NCI-H2107 (cell line): ENCODE measurements around the gene COMMD7.
"Not testable (repeated sequence)": the region's sequence is repeated elsewhere in the genome, so short reads cannot be mapped to it uniquely, and the experiment has no call there.

Experiments
- DNase-seq: peaks from one replicate; lab custom pipeline; 2025; lab: John Stamatoyannopoulos, UW

Gene COMMD7

DNA sequence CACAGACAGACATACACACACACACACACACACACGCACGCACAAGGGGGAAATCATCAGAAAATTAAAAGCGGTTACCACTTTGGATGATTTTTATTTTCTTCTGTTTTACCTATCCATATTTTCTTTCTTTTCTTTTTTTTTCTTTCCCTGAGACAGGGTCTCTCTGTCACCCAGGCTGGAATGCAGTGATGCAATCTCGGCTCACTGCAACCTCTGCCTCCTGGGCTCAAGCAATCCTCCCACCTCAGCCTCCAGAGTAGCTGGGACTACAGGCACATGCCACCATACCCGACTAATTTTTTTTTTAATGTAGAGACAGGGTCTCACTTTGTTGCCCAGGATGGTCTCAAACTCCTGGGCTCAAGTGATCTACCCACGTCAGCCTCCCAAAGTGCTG lies 14.8 kb downstream of the COMMD7 start:
- DNase-seq: not testable (repeated sequence)

DNA sequence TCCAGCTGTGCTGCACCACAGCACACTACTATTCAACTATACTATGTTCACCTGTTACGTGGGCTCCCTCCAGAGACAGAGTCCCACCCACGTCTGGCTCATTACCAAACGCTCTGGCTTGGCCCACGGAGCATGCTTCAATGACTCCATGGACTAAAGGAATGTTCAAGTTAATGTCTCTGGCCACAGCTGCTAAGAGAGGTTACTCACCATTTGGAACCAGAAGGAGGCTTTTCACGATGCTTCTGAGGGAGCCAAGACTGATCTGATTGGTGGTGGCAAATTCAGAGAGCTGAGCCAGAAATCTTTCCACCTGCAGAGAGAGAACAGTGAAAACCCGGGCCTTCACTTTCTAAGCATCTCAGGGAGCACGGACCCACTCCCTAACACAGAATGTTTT lies 15.6 kb downstream of the COMMD7 start:
- DNase-seq: no peak

DNA sequence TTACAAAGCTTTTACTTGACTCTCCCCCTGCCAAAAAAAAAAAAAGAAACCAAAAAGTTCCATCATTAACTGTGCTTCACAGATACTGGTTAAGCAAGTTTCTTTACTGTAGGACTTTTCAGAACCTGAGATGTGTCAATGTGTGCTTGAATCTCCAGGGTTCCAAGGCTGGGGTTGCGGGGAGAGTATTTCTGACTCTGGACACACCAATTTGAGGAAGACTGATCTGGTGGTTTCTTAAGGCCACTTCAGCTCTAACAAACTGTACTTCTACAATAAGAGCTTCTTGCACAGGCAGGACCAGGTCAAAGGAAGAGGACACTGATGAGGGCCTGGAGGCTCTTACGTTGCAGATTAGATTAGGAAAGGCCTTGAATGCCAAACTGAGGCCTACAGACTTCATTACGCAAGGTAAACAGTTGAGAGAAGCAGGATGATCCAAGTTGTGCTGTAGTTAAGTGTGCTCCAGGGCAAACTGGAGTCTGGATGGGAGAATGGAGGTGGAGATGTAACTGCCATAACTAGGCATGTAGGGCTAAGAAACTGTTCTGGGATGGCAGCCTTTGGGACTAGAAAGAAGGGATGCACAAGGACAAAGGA lies 24.4 kb downstream of the COMMD7 start:
- DNase-seq: no peak

DNA sequence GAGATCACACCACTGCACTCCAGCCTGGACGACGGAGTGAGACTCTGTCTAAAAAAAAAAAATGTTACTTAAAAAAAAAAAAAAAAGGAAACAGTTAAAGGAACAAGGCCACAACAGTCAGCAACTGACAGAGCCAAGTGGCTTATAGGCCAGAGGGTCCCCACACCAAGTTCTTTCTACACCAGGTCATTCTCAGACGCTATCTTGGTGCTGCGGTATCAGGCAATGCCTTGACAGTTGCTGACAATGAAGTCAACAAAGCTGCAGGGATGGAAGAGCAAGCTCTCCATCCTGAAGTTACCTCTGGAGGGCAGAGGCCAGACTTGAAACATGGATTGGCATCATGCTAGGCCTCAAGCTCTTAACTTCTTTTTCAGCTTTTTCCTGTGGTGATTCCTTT lies 31.9 kb downstream of the COMMD7 start:
- DNase-seq: no peak

DNA sequence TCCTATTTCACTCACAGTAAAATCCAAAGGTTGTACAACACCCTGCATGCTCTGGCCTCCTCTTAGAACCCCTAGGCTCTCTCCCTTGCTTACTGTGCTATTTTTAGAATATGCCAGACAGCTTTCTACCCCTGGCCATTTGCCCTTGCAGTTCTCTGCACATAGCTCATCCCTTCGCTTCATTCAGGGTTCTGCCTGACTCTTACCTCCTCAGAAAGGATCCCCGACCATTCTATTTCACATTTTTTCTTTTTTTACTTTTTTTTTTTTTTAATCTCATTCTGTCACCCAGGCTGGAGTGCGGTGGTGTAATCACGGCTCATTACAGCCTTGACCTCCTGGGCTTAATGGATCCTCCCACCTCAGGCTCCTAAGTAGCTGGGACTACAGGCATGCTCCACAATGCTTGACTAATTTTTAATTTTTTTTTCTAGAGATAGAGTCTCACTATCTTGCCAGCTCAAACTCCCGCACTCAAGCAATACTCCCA lies 33.6 kb downstream of the COMMD7 start:
- DNase-seq: no peak

DNA sequence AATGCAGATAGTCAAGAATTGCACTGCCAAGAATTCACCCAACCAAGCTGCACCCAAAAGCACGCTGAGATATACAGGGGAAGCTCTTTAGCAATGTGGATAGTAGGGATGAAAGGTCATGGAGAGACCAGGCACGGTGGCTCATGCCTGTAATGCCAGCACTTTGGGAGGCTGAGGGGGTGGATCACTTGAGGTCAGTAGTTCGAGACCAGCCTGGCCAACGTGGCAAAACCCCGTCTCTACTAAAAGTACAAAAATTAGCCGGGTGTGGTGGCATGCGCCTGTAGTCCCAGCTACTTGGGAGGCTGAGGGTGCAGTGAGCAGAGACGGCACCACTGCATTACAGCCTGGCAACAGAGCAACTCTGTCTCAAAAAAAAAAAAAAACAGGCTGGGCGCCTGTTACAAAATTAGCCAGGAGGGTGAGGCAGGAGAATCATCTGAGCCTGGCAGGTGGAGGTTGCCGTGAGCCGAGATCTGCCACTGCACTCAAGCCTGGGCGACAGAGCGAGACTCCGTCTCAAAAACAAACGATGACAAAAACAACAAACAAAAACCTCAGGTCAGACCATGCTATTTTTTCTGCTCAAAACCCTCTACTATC lies 34.1 kb downstream of the COMMD7 start:
- DNase-seq: not testable (repeated sequence)

DNA sequence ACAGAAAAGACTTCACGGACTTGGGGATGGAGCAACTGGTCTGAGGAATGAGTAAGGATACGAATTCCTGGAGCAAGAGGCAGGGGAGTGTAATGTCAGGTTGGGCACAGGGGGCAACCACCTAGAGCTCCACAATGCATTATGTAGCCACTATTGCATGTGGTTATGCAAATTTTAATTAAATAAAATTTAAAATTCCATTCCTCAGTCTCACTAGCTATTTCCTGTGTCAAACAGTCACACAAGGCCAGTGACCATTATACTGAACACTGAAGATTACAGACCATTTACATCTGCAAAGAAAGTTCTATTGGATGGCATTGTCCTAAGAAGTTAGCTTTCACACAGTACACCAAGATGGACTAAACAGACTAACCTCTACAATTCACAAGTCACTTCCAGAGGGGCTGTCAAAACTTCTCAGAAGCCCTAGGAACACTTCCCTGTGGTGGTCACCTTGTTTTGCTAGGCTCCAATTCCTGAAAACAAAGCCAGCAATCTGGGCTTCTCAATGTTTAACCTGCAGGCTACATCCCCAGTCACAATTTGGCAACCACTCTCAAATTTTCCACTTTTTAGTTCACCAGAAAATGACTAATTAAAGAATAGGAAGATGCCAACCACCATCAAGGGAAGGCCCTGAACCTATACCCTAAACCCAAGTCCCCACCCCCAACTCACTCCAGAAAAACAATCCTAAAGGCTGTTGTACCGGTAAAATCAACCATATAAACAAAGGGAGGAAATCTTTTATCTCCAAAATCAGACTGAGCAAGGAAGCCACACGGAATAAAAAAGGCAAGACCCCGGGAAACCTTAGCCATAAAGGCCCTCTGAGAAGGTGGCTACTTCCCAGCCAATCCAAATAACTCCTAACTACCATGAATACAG lies 35.3 kb downstream of the COMMD7 start:
- DNase-seq: no peak

DNA sequence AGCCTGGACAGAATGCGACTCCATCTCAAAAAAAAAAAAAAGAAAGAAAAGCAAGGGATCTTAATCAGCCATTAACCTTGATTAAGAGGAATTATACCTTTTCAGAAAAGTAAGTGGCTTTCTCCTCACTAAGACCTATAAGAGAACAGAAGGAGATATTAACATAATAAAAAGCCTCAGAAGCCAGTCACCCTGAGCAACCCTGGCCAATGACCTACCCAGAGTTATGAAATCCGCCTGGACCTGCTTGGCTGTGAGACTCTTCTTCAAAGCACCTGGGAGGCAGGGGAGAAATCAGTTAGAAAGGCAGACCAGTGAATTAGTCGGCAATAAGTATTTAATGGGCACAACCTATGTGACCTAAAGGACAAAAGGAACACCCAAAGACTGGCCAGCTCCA lies 36.8 kb downstream of the COMMD7 start:
- no peak for DNase-seq

DNA sequence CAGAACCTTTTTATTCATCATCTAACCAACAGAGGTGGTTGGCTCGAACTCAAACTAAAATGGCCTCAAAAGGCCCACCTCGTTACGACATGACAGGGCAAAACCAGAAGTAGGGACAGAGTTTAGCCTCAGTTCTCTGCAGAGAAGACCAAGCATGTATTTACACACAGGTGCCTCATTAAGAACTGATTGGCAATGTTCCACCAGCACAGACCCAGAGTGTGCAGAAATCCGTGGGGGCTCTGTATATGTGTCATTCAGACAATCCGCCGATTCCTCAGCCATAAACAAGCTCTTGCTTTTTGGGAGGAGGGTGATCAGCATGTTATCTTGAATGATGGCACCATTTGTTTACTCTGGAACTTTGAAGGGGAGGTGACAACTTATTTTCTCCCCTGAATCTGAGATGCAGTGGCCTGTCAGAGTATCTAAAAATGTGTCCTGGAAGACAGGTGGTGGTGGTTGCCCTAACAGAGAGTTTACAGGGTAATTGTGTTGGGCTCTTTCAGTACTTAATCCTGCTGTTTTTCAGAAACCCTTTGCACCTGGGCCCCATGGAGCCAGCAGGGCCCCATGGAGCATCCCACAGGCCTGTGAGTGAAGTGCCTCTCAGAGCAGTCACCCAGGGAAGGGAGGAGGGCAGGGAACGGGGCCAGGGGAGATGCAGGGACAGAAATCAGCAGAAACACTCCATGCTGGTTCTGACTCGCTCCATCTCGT lies 40.4 kb downstream of the COMMD7 start:
- DNase-seq: no peak

DNA sequence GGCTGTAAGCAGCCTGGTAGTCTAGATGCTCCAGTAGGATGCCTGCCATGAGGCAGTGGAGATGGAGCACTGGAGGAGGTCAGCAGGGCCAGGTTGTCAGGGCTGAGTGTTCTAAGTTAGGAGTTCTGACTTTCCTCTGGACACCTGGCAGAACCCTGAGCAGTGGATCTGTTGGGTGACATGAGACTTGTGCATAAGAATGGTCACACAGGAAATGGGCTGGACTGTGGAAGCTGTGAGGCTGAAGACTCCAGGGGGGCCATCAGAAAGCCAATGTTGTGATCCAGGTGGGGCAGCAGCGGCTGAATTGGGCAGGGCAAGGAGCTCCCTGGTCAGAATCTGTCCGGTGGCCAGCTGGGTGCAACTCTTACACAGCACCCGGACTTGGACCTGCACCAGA lies 45.7 kb downstream of the COMMD7 start:
- DNase-seq: no peak

DNA sequence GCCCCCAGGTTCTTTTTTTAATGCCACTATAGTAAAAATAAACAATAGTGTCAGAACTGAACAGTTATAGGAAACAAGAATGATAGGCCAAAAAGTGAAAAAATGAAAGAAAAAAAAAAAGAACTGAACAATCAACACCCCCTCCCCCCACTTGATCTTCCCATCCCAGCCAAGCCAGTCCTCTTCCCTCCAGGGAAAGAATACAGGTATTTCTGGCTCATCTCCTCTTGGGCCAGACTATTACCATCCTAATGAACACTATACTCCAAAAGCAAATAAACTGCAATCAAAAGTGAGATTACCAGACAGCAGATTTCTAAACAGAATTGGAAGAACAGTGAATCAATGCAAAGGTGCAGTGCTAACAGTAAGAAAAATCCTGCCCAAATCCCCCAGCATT lies 48.2 kb downstream of the COMMD7 start:
- no peak for DNase-seq

DNA sequence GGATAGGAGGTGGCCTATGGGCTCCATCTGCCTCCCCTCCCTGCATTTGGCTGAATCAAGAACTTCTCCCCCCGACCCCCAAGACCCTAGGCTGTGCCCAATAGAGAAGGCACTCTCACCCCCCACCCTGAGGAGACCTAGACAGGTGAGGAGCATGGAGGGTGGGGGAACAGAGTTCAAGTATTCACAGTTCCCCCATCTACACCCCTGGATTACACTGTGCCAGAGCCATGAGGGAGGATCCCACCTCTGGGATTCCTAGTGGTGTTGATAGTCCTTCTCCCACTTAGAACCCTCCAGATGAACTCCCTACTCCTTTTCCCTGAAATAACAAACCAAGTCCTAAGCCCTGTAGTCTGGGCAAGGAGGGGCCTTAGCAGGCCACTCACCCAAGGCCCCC lies 54.3 kb downstream of the COMMD7 start:
- DNase-seq: not testable (repeated sequence)

DNA sequence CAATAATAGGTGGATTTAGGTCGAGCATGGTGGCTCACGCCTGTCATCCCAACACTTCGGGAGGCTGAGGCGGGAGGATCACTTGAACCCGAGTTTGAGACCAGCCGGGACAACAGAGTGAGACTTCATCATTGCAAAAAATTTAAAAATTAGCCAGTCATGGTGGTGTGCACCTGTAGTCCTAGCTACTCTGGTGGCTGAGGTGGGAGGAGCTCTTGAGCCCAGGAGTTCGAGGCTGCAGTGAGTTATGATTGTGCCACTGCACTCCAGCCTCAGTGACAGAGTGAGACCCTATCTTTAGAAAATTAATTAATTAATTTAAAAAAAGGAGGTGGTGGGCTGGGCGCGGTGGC lies 56.1 kb downstream of the COMMD7 start:
- DNase-seq: no peak

DNA sequence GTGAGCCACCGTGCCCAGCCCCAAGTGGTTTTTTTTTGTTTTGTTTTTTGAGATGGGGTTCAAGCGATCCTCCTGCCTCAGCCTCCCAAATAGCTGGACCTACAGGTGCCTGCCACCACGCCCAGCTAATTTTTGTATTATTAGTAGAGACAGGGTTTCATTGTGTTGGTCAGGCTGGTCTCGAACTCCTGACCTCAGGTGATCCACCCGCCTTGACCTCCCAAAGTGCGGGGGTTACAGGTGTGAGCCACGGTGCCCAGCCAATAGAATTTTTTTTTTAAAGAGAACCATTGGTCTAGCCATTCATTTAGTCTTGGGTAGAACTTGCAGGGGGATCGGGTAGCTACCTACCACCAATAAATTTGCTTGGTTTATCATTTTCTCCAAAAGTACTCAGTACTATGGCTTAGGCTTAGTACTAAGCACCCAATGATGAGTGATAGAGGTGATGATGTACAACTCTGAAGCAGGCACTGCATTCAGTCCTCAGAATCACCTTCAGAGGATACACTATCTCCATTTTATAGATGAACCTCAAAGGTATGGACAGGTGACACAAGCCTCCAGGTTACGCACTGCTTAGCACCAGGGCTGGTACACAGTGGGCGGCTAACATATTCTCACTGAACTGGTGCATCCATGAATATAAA lies 56.6 kb downstream of the COMMD7 start:
- DNase-seq: no peak

DNA sequence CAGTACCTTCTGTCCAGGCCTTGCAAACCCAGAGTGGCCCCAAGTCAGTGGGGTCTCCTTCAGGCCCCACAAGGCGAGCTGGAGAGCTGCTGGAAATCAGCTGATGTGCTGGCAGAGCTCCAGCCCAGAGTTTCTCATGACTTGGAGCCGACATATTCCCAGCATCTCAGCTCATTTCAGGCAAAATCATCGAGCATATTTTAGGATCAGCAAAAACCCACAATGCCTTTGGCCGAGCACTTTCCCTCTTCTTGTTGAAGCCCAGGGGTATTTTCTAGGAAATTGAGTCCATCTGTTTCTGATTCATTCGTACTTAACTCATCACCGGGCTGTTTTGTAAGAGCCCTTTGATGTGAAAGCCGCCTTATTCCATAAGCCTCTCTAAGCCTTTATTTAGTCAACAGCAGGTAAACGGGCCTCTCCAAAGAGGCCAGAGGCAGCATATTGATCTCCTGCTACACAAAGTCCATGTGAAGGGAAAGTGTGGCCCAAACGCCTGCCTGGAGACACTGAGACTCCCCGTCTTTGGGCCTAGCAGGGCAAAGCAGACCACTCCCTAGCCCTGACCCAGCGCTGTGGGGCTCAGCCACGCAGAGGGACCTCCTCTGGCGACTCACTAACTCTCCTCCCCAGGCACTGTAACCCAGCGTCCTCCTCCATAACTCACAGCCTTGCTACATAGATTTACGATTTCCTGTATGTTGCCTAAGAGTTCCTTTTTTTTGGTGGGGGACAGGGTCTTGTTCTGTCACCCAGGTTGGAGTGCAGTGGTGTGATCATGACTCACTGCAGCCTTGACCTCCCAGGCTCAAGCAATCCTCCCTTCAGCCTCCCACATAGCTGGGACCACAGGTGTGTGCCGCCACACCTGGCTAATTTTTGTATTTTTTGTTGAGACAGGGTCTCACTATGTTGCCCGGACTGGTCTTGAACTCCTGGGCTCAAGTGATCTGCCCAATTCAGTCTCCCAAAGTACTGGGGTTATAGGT lies 57.4 kb downstream of the COMMD7 start:
- no peak for DNase-seq

DNA sequence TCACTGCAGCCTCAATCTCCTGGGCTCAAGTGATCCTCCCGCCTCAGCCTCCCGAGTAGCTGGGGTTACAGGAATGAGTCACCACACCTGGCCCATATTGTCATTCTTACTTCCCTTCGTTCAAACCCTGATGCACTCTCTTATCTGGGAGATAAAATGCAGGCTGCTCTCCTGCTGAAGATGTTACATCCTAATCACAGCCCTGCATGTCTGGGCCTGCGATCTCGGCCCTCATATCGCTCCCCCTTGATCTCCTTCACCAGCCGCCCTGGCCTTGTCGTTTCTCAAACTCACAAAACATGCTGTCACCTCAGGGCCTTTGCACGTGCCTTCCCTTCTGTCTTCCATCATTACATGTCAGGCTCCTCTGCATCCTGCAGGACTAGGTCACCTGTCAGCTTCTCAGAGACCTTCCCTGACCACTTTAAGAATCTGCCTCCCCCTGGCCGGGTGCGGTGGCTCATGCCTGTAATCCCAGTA lies 60.7 kb downstream of the COMMD7 start:
- no peak for DNase-seq

DNA sequence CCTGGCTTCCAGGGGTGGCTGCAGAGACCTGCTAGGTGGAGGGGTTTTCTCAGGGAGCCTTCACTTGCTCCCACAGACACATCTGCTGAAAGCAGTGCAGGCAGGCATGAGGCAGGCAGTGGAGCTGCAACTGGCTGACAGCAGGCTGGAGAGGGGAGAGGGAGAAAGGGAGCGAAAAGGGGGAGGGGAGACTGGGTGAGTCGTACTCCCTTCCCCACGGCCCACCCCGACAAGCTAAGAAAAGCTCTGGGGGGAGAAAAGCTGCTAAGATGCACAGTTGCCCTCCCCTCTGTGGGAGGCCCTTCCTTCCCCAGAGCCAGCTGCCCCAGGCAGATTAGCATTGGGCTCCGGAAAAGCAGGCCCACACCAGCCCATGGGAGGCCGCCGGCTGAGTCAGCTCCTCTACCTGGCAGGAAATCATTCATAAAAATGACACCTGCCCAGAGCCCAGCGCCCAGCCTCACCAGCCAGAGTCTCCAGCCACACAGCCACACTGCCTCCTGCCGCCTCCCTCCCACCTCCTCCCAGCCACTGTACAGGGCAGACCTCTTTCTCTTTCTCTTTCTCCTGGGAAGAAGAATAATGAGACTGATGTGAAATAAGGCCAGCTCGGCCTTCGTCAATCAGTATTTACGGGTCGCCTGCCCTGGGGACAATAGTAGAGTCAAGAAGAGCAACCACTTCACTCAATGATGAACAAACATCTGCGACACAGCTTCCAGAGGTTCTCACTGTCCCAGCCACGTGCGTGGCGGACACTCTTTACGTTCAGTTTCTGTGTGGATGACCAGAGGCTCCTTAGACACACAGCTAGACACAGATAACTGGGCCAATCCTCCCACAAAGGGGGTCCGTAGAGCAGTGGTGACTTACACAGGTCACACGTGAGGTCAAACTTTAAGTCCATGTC lies 61.8 kb downstream of the COMMD7 start:
- DNase-seq: no peak

DNA sequence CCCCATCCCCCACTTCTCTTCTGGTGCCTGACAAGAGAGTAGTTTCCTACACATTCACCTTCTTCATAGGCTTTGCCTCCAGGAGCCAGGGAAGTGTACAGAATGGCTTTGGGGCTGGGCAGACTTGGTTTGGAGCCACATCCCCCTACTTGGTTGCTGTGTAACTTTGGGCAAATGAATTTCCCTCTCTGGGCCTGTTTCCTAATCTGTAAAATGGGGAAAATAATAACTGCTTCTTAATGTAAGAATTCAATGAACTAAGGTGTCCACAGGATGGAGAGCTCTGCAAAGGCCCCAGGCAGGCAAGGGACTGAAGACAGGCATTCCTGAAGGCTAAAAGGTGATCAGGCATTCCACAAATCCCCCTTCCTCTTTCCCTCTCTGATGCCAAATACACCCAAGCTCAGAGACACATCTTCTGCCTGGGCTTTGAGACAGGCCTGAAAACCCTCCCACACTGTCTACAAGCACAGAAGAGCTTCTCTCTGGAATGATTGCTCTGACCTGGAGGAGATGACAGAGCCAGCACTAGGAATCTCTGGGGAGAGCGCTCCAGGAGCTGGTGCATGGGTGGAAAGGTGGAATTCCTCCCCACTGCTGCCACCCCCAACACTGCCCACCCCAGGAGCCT lies 62.6 kb downstream of the COMMD7 start:
- no peak for DNase-seq

DNA sequence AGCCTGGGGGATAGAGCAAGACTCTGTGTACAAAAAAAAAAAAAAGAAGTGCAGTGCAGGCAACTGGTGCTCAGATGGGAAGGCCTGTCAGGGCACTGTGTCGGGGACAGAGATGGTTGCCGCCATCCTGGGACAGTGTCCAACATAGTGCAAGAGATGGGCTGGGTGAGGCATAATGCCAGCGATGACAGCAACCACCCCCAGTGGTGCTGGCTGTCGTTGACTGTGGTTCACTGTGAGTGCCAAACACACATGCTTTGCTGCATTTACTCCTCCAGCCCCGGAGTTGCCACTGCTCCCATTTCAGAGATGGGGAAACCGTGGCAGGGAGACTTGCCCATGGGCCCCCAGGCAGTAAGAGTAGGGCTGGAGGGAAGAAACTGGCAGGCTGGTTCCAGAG lies 64.3 kb downstream of the COMMD7 start:
- no peak for DNase-seq
